K562 (cell line): Measurements from ENCODE around the gene EOLA1.

Experiments used
- CHD1 ChIP-seq: fragments of 200-600 bp; sonication (generic); IDR thresholded peaks from one replicate; pipeline ENCODE4 v1.6.1; 2012; ENCODE audit warnings: mild to moderate bottlenecking, moderate library complexity, low read length, inconsistent platforms
- CSDE1 ChIP-seq, 2 experiments: fragments of 450-650 bp; IDR thresholded peaks; 2 replicates each; pipeline ENCODE4 v1.6.1; 2016; ENCODE audit warnings: mild to moderate bottlenecking in 1 of 2
- POLR2A ChIP-seq: fragments of 450-650 bp; conservative IDR thresholded peaks from 2 replicates; pipeline ENCODE4 v1.6.1; 2016

- TF ChIP-seq CHD1 (no peak), POLR2A (no peak), CSDE1 (IDR thresholded peaks at IDR 0.05) (no peak)
Observed at GRCh38 chrX:149497054-149497453, 43.8 kb upstream of the EOLA1 start.
